GM19035 (cell line): ENCODE measurements around the gene MARK3.

ENCODE experiments used
- ATAC-seq: cut with Tn5 transposase; IDR thresholded peaks from one replicate; pipeline ENCODE4 v1.9.1; 2021; ENCODE audit not compliant: unreplicated experiment

Gene MARK3

DNA sequence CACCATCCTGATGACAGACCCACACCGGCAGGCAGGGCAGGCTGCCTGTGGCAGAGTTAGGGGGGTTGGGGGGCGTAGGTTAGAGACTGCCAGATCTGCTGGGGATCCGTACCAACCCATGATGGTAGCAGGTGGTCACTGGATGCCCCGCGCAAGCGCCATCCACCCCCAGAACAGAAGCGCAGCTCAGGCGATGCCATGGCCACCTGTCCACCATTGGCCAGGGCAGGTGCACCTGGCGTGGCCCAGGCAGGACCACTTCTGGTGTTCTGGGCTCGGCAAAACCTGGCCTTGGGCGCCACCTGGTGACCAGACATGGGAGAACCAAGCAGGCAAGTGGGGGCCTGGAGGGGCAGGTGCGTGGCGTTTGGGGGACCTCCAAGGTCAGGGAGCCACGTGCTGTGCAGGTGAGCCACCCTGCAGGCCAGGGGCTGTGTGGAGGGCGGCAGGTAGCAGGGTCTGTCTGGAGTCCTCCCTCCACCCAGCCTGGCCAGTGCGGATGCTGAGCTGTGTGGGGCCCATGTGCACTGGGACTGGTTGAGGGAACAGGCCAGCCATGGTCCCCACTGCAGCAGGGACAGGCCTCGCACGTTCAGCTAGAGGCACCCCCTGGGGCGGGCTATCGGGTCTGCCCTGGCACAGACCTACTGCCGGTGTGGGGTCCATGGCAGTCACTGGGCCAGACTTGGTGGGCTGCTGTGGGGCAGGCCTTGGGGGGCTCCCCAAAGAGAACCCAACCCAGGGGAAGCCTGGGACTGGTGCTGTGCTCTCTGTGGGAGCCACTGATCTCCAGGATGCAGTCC is 161.6 kb downstream of the MARK3 start:
- no peak for ATAC-seq

DNA sequence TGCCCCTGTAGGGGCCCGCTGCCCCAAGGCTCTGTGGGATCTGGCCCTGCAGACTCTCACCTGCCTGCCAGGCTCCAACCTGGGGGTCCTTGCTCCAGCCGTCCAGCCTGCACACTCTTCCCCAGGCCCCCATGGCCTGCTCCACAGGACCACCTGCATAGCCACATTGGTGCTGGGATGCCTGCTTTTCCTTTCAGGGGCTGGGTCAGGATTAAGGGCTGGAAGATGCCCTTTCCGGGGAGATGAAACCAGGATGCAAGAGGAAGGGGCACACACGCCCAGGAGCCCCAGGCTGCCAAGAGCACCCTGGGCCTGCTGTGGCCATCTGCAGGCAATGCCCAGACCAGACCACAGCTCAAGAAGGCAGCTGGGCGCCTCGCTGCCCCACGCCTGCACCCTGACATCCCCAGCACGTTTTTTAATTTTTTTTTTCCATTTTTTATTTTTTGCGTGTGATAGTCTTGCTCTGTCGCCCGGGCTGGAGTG is 162.3 kb downstream of the MARK3 start:
- no peak for ATAC-seq

DNA sequence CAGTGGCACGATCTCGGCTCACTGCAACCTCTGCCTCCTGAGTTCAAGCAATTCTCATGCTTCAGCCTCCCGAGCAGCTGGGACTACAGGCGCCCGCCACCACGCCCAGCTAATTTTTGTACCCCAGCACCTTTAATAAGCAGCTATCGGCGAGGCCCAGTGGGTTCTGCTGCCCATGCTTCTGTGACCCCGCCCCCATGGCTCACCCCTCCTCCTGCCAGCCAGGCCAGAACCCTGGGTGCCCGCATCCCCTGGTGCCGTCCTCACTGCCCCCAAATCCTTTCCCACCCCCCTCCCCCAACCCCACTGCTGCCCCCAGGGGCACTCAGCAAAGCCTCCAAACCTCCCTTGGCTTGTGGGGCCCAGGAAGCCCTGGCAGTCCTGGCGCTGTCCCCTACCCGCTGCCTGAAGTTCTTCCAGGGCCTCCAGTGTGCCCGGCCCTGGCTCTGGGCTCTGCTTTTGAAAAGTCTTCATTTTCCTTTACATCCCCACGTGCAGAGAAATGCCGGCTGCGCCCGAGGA is 162.8 kb downstream of the MARK3 start:
- ATAC-seq: no peak

DNA sequence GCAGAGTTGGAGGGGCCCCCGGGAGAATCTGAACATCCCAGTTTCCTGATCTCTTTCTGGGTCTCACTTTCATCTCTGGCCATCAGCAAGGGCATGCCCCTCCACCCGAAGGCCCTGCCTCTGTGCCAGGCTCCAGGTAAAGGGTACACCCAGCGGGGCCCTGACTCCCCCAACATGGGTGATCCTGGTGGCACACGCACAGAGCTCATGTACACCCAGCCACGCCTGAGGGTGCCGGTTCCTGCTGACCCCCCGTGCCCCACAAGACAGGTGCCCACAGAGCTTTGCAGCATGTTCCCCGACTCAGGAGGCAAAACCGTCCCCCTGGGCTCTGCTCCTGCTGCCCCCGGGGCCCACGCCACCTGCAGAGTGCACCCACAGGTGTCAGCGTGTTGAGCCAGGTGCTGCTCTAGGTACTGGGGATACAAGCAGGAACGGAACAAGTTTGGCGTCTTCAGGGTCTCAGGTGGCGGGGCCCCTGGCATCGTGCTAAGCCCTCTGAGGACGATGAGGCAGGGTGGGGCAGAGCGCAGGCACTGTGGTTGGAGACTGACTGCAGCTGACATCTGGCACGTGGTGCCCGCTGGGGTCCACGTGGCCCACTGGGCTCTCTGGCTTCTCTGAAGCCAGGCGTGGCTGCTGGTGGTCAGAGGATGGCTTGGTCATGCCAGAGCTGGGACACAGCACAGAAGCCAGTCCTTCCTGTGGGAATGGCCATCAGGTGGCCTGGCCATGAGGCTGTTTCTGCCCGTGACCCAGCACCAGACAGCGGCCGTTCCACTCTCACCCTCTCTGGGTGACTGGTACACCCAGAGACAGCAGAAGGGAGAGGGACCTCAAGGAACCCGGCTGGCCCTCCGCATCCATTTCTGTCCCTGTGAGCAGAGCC is 163.5 kb downstream of the MARK3 start:
- no peak for ATAC-seq

DNA sequence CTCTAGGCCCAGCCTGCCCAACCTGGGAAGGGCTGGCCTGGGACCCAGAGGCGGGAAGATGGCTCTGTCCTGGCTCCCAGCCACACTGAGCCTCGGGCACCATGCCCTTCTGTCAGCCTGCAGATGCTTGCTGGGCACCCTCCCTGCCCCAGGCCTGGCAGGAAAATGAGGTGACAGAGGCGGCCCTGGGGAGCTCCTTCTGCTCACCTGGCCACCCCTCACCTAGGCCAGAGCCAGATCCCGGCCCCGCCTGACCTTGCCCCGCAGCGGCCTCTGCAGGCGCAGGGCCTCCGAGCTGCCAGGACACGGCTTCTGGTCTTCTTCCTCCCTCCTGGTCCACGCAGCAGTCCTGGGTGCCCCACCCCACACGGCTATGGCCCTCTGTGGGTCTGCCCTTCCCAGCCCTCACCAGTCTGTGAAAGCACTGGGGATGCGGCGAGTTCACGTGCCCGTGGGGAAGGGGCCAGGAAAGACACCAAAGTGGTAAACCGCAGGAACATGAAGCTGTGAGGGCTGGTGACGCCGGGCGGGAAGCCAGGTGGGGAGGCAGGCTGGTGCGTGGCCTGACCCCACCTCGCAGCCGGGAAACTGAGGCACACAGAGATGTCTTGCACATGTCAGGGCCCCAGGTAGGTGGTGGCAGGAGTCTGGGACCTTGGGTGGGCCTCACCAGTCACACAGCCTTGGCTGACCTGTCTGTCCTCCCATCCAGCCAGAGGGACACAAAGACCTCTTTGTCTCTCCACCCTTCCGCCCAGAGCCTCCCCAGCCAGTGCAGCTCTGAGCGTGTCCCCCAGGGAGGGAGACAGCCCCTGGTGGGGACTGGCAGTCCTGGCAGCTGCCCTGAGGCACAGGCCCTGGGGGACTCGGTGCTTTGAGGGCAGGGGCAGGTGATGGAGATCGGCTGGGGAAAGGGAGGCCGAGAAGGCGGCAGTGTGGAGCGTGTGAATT is 164.4 kb downstream of the MARK3 start:
- ATAC-seq: no peak

DNA sequence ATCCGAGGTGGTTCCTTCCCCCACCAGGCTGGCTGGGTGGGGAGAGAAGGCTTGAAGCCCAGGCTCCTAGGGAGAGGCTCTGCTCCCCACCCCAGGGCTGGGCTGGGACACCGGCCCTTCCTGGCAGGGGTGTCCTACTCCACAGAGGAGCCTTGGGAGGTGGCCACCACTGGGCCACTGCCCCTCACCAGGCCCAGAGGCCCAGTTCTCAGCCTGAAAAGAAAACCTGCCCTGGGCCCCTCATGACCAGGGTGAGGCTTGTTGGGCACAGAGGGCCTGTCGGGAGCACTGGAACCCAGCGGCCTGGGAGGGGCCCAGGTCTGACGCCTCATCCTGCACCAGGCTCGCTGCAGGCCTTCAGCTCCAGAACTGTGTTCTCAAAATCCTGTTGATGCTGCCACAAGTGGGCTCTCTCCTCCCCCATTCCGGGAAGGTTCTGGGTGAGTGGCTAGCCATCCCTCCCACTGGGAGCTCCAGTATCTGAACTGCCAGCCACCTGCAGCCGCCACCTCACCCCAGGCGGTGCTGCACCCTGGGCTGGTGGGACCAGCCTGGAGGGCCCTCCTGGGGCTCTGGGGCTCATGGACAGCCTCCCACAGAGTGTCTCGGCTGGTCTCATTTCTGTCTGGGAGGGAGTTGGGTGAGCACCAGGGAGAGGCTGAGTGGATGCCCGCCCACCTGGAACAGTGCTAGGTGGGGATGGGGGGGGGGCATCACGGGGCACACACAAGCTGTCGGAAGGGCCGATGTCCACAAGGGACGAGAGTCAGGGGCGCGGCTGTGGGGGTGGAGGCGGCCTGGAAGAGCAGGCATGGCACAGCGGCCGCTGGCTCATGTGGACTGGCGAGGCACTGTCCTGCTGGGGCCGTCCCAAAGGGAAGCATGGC is 165.5 kb downstream of the MARK3 start:
- no peak for ATAC-seq

DNA sequence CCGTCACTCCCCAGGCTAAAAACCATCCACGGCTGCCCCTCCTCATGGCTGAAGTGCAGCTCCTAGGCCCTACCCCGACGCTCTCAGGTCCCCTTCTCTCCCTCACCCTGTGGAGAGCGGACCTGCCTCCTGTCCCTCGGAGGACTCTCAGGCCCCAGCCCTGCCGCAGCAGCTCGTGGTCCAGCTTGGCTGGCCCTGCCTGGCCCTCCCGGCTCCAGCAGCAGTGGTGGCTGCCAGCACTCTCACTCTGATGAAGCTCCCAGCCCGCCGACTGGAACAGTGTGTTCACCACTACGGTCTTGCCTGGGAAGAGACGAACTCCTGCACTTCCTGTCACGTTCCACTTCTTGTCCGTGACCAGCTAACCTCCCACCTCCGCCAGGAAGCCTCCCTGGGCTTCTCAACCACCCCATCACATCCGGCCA is 166.1 kb downstream of the MARK3 start:
- no peak for ATAC-seq

DNA sequence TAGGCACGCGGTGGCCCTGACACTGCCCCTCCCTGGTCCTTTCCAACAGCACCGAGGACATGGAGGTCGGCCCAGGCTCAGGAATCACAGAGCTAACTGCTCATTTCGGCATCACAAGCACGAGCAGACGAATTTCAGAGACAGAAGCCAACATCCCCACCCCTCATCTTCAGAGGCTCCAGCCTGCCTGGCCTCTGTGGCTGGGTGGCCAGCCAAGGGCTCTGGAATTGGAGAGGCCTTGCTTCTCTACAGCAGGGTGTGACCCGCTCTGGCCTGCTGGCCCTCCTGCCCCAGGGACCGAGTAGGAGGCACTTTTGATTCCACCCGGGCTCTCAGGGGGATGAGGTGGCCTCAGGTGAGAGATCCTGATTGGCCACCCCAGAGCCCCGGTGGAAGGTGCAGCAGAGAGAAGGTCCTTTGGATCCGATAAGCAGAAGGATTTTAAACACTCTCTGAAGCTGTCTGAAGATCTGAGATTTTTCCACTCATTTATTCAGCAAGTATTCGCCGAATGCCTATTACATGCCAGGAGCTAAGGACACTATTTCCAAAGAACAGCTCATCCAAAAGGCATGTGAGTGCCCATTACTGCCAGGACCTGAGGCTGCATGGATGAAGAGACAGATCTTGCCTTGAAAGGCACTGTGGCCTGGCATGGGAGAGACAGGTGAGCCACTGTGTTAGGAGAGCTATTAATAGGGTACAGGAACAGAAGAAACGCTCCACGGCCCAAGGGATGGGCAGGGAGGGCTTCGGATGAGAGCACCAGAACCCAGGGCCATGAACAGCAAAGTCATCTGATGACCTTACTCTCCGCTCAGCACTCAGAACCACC is 167.0 kb downstream of the MARK3 start:
- no peak for ATAC-seq

DNA sequence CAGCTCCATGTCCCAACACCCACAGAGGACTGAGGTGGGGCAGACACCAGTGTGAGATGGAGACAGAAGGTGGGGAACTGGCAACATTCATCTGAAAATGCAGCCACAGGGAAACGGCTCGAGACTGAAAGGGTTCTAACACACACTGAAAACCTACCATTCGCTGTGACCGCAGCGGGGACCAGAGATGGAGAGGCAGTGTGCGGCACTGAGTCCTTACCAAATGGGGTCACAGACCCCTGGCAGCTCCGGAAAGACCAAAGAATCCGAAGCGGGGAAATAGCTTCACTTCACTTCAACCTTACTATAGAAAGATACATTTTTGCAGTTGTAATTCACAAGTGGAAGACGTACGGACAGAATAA is 167.6 kb downstream of the MARK3 start:
- no peak for ATAC-seq
